ENCODE data around the gene ADAR. TPM values are rescaled to one million over a fixed set of nuclear protein-coding genes. Genes with fewer than 3 reads are reported as not detected.

The ADAR gene
- total RNA-seq, 1 experiment from 2014 or later: 82.6 TPM

DNA sequence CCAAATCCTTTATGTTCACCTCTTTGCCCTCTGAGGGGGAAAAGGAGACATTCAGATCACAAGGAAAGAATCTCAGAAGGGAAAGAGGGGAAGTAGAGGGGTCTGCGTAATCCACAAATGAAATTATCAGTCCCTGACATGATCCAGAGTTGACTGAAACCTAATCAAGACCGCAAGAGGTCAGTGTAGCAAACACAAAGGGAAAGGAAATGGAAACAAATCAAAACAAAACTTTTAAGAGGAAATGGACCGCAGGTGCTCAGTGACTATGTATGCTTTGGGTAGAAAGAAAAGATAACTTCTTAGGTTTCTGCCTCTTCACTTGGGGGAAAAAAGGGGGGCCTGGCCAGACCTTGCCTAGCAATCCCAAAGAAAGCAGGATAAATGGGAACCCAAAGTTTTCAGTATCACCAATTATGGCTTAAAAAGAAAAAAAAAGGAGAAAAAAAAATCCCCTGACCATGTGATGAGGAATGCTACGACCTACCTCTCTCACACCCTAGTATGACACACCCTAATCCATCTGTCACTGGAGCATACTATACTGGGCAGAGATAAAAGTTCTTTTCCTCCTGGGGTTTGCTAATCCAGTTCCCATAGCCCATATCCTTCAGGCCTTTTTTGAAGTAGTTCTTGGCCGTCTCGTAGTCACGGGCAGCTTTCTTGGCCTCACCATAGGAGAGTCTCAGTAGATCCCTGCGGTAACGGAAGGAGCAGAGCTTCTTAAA, 23.6 kb downstream of the ADAR start:
- no peak for DNase-seq (ENCODE audit: low read depth in 1 of 2, low spot score in 2 of 2)
- Histone ChIP-seq H3K27me3 (replicated peaks) (no peaks in the 10 kb centered on the region), H3K9me3 (replicated peaks) (no peaks in the 10 kb centered on the region), H3K36me3 (peaks cover 97% of the 10 kb centered on the region), H3K4me3 (no peak overlapping the region), H3K4me1 (replicated peaks) (no peaks in the 10 kb centered on the region), H3K27ac (no peak overlapping the region)

DNA sequence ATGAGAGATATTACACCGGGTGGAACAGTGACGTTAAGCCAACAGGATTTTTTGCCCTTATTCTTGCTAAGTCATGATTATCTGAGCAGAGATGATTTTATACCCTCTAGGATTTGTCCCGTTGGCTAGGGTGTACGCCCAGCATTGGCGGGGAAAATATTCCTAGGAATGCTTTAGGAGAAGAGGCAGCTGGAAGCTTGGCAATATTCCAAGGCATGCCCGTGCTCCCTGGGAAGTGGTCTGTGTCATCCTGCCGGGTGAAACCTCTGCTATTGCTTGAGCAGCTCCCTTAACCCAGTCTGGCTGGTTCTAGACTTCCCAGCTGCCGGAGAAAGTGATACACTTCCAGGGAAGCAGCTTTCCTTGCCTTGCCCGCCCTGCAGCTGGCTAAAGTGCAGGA, 24.2 kb downstream of the ADAR start:
- Histone ChIP-seq H3K27ac (no peak overlapping the region), H3K36me3 (peaks cover 91% of the 10 kb centered on the region), H3K4me3 (no peak overlapping the region), H3K9me3 (replicated peaks) (no peaks in the 10 kb centered on the region), H3K4me1 (replicated peaks) (no peaks in the 10 kb centered on the region), H3K27me3 (replicated peaks) (no peaks in the 10 kb centered on the region)
- DNase-seq (ENCODE audit: low read depth in 1 of 2, low spot score in 2 of 2): no peak

DNA sequence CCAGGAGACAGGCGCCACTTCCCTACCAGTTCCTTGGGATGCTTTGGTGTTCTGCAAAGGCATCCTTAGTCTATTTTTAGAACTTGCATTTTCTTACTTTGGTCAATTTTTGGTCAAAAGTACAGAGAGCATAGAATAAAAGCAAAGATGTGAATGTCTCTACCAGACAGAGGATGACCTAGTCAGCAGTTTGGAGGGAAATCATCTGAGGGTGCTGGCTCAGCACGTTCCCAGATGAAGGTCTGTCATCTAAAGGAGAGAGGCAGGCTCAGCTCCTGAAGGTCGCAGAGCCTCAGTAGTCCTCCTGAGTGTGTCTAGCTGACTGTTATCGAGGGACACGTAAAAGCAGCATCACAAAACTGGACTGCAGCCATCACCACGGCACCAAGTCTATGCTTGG, 25.1 kb downstream of the ADAR start:
- H3K4me3 ChIP-seq: no peak overlapping the region
- peaks cover 87% of the 10 kb centered on the region for H3K36me3 ChIP-seq
- H3K27me3 ChIP-seq (replicated peaks): no peaks in the 10 kb centered on the region
- no peak overlapping the region for H3K27ac ChIP-seq
- H3K4me1 ChIP-seq (replicated peaks): no peaks in the 10 kb centered on the region
- no peak for DNase-seq (ENCODE audit: low read depth in 1 of 2, low spot score in 2 of 2)
- H3K9me3 ChIP-seq (replicated peaks): no peaks in the 10 kb centered on the region

DNA sequence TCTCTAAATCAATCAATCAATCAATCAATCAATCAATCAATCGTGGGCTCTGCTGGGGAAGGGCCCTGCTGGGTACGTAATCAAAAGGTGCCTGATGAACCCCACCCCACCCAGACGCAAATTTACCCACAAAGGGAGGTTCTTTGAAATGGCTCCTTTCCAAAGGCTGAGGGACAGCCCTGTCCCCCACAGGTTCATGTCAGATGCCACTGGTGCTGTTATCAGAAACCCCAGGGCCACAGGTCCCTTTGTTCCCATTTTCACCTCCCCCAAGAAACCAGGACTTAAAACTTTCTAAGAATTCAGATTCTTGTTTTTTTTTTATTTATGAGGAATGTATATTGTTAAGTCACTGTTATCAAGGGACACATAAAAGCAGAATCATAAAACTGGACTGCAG, 26.2 kb downstream of the ADAR start:
- no peaks in the 10 kb centered on the region for H3K4me1 ChIP-seq (replicated peaks)
- H3K27me3 ChIP-seq (replicated peaks): no peaks in the 10 kb centered on the region
- H3K36me3 ChIP-seq: peaks cover 75% of the 10 kb centered on the region
- H3K9me3 ChIP-seq (replicated peaks): no peaks in the 10 kb centered on the region
- no peak overlapping the region for H3K27ac ChIP-seq
- DNase-seq (ENCODE audit: low read depth in 1 of 2, low spot score in 2 of 2): no peak
- H3K4me3 ChIP-seq: no peak overlapping the region

DNA sequence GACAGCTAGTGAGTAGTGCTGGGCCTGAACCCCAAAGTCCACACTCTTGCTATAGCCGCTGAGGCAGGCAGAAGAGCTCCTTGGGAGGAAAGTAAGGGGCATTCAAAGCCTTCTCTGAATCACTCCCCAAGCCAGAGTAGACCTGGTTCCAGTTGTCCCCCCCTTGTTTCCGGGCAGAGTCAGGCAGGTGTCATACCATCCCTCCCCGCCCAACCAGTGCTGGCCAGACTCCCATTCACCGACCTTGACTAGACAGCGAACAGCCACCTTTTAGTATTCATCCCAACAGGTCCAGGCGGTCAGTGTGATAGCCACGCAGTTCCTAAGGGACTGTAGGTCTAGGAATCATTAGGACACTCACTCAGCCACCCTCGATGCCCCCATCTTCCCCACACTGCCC, 28.6 kb downstream of the ADAR start:
- H3K36me3 ChIP-seq: peaks cover 51% of the 10 kb centered on the region
- no peak for DNase-seq (ENCODE audit: low read depth in 1 of 2, low spot score in 2 of 2)
- H3K9me3 ChIP-seq (replicated peaks): no peaks in the 10 kb centered on the region
- H3K27ac ChIP-seq: no peak overlapping the region
- no peak overlapping the region for H3K4me3 ChIP-seq
- H3K27me3 ChIP-seq (replicated peaks): no peaks in the 10 kb centered on the region
- H3K4me1 ChIP-seq (replicated peaks): no peaks in the 10 kb centered on the region

DNA sequence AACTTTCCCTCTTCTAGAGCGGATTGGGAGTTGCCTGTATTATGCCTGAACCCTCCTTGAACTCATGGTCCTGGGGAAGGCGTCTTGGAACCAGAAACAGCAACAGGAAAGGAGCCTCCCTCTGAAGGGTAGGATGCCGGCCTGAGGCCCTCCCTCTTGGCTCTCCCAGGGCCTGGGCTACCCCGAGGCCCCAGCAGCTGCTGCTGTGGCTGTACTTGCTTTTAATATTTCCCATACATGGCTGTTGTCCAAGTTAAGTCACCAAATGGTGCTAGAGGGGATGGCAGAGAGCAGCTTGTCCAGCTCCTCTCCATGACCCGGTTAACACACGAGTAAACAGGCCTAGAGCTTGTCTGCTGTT, 29.9 kb downstream of the ADAR start:
- no peak for DNase-seq (ENCODE audit: low read depth in 1 of 2, low spot score in 2 of 2)
- Histone ChIP-seq H3K27ac (no peak overlapping the region), H3K4me1 (replicated peaks) (no peaks in the 10 kb centered on the region), H3K4me3 (no peak overlapping the region), H3K9me3 (replicated peaks) (no peaks in the 10 kb centered on the region), H3K36me3 (peaks cover 38% of the 10 kb centered on the region), H3K27me3 (replicated peaks) (no peaks in the 10 kb centered on the region; the same call in 1 of the 2 replicates)

DNA sequence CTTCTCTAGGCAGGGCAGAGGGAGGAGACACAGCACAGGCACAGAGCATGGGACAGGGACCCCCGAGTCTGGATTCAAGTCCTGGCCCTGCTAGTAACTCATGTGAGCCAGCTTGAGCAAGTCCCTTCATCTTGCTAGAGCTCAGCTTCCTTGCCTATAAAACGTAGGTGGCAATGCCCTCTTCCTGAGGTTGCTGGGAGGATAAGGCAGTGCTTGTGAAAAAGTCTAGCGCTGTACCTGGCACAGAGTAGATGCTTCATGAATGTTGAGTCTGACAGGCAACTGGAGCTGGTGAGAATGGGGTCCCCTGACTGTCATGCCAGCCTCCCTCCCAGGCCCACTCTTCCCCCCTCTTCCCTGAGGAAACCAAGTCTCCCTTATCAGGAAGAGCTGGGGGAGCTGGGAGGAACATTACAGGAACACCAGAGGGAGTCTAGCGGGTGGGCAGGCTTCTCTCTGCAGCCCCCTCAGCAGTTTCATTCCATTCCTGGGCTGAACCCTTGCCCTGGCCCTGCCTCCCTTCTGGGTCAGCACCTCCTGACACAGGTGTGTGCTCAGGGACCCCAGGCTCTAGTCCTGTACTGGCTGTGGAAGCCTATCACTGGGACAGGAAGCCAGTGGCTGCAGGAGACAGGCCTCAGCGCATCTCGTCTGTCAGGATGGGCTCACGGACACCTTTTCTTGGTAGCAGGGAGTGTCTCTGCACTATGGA, 30.5 kb downstream of the ADAR start:
- no peaks in the 10 kb centered on the region; the same call in 1 of the 2 replicates for H3K27me3 ChIP-seq (replicated peaks)
- H3K9me3 ChIP-seq (replicated peaks): no peaks in the 10 kb centered on the region
- H3K4me1 ChIP-seq (replicated peaks): no peaks in the 10 kb centered on the region
- DNase-seq (ENCODE audit: low read depth in 1 of 2, low spot score in 2 of 2): no peak
- no peak overlapping the region for H3K4me3 ChIP-seq
- H3K27ac ChIP-seq: no peak overlapping the region
- H3K36me3 ChIP-seq: peaks cover 33% of the 10 kb centered on the region

DNA sequence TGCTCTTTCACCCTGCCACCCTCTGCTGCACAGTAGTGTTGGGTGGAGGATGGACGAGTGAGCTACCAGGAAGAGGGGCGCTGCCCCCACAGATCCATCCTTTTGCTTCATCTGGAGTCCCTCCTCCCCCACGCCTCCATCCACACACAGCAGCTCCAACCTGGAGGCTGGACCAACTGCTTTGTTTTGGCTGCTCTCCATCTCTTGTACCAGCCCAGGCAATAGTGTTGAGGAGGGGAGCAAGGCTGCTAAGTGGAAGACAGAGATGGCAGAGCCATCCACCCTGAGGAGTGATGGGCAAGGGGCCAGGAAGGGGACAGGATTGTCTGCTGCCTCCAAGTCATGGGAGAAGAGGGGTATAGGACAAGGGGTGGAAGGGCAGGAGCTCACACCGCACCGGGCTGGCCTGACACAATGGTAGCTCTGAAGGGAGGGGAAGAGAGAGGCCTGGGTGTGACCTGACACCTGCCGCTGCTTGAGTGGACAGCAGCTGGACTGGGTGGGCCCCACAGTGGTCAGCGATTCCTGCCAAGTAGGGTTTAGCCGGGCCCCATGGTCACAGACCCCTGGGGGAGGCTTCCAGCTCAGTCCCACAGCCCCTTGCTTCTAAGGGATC, 31.9 kb downstream of the ADAR start:
- no peak for DNase-seq (ENCODE audit: low read depth in 1 of 2, low spot score in 2 of 2)
- Histone ChIP-seq H3K4me1 (replicated peaks) (no peaks in the 10 kb centered on the region), H3K9me3 (replicated peaks) (no peaks in the 10 kb centered on the region), H3K27me3 (replicated peaks) (no peaks in the 10 kb centered on the region; the same call in 1 of the 2 replicates), H3K27ac (no peak overlapping the region), H3K4me3 (no peak overlapping the region), H3K36me3 (peaks cover 21% of the 10 kb centered on the region)

DNA sequence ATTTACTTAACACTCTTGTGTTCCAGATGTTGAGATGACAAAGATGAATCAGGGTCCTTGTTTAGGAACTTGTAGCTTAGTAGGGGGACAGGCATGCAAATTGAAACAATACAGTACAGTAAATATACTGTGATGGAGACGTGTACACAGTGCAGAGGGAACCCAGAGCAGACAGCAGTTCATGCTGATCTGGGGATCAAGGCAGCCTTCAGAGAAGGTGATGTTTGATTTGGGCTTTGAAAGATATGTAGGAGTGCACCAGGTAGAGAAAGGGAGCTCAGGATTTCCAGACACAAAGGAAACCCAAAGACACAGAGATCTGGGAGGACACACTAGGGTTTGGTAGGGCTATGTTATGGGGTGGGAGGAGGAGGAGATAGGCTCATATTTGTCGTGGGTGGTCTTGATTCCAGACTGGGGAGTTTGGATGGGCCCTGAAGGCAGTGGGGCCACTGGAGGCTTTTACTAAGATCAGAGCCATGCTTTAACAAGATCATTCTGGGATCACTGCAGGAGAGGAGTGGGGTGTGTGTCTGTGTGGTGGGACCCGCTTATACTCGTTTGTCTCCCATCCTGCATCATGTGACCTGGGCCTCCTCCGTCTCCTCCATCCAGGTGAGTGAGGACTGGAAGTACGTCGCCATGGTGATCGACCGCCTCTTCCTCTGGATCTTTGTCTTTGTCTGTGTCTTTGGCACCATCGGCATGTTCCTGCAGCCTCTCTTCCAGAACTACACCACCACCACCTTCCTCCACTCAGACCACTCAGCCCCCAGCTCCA, 32.6 kb downstream of the ADAR start:
- DNase-seq (ENCODE audit: low read depth in 1 of 2, low spot score in 2 of 2): no peak
- Histone ChIP-seq H3K36me3 (peaks cover 14% of the 10 kb centered on the region), H3K27ac (no peak overlapping the region), H3K4me1 (replicated peaks) (no peaks in the 10 kb centered on the region), H3K4me3 (no peak overlapping the region), H3K27me3 (replicated peaks) (no peaks in the 10 kb centered on the region; the same call in 1 of the 2 replicates), H3K9me3 (replicated peaks) (no peaks in the 10 kb centered on the region)

DNA sequence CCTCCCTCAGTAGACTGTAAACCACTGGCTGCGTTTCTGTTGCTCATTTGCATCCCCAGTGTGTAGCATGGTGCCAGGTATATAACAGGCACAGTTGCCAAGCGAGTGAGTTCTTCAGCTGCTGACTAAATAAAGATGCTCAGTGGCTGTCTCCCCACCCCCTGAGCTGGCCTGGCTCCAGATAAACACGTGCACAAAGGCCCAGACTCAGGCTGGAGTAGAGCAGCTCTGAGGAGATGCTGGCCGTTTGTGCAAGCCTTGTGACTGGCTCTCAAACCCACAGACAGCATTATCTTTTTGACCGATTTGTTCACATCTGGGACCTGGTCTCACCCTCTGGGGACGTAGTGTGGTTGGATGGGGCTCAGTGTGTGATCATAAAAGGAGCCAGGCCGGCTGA, 33.3 kb downstream of the ADAR start:
- Histone ChIP-seq H3K27ac (no peak overlapping the region), H3K9me3 (replicated peaks) (no peaks in the 10 kb centered on the region), H3K27me3 (replicated peaks) (no peaks in the 10 kb centered on the region; the same call in 1 of the 2 replicates), H3K36me3 (peaks cover 8% of the 10 kb centered on the region; the same call in 1 of the 2 replicates), H3K4me3 (no peak overlapping the region), H3K4me1 (replicated peaks) (no peaks in the 10 kb centered on the region)
- DNase-seq (ENCODE audit: low read depth in 1 of 2, low spot score in 2 of 2): no peak

DNA sequence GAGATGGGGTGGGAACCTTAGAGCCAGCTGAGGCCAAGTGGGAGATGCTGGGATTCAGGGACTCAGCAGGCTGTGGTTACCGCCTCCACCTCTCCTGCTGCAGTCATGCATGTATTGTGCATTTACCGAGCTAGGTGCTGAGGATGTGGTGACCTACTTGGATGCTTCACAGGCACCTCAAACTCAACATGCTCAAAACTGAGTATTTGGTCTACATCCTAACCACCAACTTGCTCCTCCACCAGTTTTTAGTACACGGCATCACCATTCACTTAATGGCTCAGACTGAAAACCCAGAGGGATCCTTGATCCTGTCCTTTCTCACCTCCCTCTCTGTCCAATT, 34.8 kb downstream of the ADAR start:
- no peak overlapping the region for H3K4me3 ChIP-seq
- no peak overlapping the region for H3K27ac ChIP-seq
- H3K4me1 ChIP-seq (replicated peaks): no peaks in the 10 kb centered on the region; the same call in 1 of the 2 replicates
- DNase-seq (ENCODE audit: low read depth in 1 of 2, low spot score in 2 of 2): no peak
- H3K9me3 ChIP-seq (replicated peaks): no peaks in the 10 kb centered on the region
- H3K27me3 ChIP-seq (replicated peaks): peaks cover 2% of the 10 kb centered on the region
- H3K36me3 ChIP-seq: peaks cover 2% of the 10 kb centered on the region; the same call in 1 of the 2 replicates

DNA sequence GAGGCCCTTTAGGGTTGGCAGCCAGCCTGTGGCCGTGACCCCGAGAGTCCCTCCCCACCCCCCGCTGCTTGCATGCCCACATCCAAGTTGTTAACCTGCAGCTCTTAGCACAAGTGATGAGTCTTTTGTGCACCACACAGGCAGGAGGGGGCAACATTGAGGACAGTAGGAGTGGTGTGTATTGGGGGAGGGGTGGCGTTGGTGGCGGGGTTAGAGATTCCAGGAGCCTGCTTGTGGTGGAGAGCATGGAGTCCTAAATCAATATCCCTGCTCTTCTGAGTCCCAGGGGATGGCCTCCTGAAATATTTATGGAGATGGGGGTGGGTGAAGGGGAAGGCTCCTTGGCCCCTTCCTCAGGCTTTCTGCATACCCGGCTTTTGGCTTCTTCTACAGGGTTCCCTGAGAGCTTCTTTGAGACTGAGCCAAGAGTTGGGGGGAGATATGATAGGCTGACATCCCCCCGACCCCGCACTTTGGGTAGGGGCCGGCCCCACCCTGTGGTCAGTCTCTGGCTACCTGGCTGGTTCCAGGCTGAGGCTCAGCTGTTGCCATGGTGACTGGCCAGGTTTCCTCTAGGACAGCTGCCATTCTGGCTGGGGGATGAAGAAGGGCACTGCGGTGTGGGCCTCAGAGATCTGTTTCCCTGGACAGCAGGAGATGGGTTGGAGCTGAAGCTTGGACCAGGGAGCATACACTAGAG, 35.4 kb downstream of the ADAR start:
- H3K27me3 ChIP-seq (replicated peaks): peaks cover 7% of the 10 kb centered on the region
- H3K27ac ChIP-seq: no peak overlapping the region
- peaks cover 4% of the 10 kb centered on the region for H3K4me1 ChIP-seq (replicated peaks)
- no peak for DNase-seq (ENCODE audit: low read depth in 1 of 2, low spot score in 2 of 2)
- no peak overlapping the region for H3K4me3 ChIP-seq
- no peaks in the 10 kb centered on the region for H3K9me3 ChIP-seq (replicated peaks)
- no peaks in the 10 kb centered on the region for H3K36me3 ChIP-seq

DNA sequence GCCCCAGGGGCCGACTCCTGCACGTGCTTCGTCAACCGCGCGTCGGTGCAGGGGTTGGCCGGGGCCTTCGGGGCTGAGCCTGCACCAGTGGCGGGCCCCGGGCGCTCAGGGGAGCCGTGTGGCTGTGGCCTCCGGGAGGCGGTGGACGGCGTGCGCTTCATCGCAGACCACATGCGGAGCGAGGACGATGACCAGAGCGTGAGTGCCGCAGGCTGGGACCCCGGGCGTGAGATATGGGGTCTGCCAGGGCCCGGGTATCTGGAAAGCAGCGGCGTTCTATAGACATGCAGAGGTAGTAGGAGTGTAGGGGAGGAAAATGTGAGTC, 36.1 kb downstream of the ADAR start:
- H3K27ac ChIP-seq: no peak overlapping the region
- no peak overlapping the region for H3K4me3 ChIP-seq
- no peaks in the 10 kb centered on the region for H3K36me3 ChIP-seq
- DNase-seq (ENCODE audit: low read depth in 1 of 2, low spot score in 2 of 2): no peak
- H3K9me3 ChIP-seq (replicated peaks): no peaks in the 10 kb centered on the region; the same call in 1 of the 2 replicates
- H3K4me1 ChIP-seq (replicated peaks): peaks cover 4% of the 10 kb centered on the region
- peaks cover 14% of the 10 kb centered on the region for H3K27me3 ChIP-seq (replicated peaks)
